GM18909 (cell line): ENCODE measurements around the gene CNOT2.

Experiments
- ATAC-seq: cut with Tn5 transposase; IDR thresholded peaks from one replicate; pipeline ENCODE4 v1.9.1; 2021; ENCODE audit warnings: mild to moderate bottlenecking; ENCODE audit not compliant: unreplicated experiment, poor library complexity

The CNOT2 gene

DNA sequence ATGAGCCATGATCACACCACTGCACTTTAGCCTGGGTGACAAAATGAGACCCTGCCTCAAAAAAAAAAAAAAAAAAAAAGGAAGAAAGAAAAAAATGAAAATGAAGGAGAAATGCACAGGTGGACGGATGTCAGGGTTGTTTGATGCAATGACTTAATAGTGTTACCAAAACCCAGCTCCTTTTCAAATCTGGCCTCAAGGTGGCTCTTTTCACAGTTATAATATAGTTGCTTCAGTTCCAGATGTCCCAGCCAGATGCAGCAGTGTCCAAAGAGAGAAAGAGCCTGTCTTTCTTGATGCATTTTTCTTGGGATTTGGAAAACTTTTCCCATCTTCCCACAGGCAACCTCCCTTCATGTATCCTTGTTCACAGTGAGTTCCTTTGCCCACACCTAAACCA, 159.4 kb downstream of the CNOT2 start:
- ATAC-seq: no peak

DNA sequence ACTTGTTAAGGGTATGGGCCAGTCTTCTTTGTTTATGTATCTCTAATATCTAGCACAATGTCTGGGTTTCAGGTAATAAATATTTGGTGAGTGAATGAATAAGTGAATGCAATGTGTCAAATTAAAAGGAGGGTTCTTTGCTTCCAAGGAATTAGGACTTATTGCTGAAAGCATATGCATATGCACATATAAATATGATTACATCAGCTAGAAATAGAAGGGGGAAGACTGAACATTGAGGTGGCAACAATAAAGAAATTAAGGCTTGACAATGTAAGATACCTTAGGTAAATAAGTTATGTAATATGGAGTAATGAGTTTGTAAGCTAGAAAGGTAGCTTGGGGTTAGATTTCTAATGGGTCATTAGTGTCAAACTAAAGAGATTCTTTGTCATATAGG, 160.6 kb downstream of the CNOT2 start:
- no peak for ATAC-seq
